GM12891 (cell line): ENCODE measurements around the gene FCSK.

Experiments used
- DNase-seq: peaks from one replicate; pipeline ENCODE4 v3.0.0; 2011; ENCODE audit warnings: low spot score; ENCODE audit not compliant: insufficient read length
- FAIRE-seq: peaks from 2 replicates; lab custom pipeline; 2011; peaks lifted over from hg19 to GRCh38; lab: Jason Lieb, UNC
- PAX5 ChIP-seq: IDR thresholded peaks from 2 replicates; pipeline ENCODE4 v1.6.1; 2011; ENCODE audit warnings: low read length, moderate library complexity, mild to moderate bottlenecking; ENCODE audit not compliant: insufficient read depth, severe bottlenecking
- POLR2A ChIP-seq: IDR thresholded peaks from 2 replicates; pipeline ENCODE4 v1.6.1; 2011; ENCODE audit warnings: low read depth, low read length, control low read depth
- POLR2AphosphoS5 ChIP-seq: IDR thresholded peaks from 2 replicates; pipeline ENCODE4 v1.6.1; 2011; ENCODE audit warnings: low read depth, low read length, control low read depth
- POU2F2 ChIP-seq: IDR thresholded peaks from 2 replicates; pipeline ENCODE4 v1.6.1; 2011; ENCODE audit warnings: low read depth, mild to moderate bottlenecking, control low read depth, low read length, moderate library complexity
- SPI1 ChIP-seq: IDR thresholded peaks from 2 replicates; pipeline ENCODE4 v1.6.1; 2011; ENCODE audit warnings: low read depth, low read length, control low read depth
- TAF1 ChIP-seq: IDR thresholded peaks from 2 replicates; pipeline ENCODE4 v1.6.1; 2011; ENCODE audit warnings: low read depth, low read length, control low read depth

The FCSK gene

DNA sequence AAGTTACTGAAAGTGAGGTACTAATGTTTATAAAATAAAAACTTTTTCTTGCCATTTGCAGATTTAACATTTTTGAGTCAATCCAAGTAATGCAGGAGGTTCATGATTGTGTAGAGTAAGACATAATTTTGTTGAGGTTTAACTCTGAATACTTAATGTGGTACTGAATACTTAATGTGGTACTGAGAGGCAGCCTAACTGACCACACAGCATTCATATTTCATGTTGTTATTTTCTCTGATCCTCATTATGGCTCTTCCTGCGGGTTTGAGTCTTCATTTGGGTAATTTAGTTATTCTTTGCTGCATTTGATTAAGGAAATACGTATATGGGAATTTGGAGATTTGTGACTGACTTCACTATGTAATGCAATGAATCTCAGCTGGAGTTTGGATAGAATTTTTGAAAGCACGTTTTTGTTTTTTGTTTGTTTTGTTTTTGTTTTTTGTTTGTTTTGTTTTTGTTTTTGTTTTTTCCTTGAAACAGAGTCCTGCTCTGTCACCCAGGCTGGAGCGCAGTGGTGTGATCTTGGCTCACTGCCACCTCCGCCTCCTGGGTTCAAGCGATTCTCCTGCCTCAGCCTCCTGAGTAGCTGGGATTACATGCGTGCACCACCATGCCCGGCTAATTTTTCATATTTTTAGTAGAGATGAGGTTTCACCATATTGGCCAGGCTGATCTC, 73.1 kb downstream of the FCSK start:
- TF ChIP-seq PAX5: no peak
- TF ChIP-seq POLR2AphosphoS5: no peak
- TF ChIP-seq TAF1: no peak
- TF ChIP-seq POU2F2: no peak
- TF ChIP-seq SPI1: no peak
- TF ChIP-seq POLR2A: no peak
- FAIRE-seq (no peak), DNase-seq (no peak)

DNA sequence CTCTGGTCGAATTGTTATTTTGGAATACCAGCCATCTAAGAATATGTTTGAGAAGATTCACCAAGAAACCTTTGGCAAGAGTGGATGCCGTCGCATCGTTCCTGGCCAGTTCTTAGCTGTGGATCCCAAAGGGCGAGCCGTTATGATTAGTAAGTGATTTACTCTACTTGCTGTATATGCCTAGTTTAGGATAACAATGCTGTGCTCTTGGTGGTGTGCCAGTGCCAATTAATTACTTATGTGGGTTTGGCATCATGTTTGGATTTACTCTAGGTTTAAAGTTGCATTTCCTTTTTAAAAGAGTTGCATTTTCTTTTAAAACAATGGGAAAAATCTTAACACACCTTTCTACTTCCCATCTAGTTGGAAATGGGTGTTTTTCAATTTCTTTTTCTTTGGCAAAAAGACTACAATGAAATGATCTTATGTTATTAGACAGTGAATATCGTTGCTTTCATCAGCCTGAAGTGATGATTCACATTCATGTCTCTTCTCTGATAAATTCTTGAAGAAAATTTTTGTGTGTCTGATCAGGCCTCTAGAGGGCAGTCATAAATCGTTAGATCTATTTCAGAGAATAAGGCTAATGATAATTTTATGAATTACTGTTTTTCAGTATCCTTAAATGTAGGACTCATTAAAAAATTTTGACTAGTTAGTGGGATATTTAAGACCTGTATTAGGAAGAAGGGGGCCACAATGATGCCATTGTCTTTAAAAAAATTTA, 74.8 kb downstream of the FCSK start:
- FAIRE-seq (no peak), DNase-seq (no peak)
- TF ChIP-seq PAX5 (no peak), POU2F2 (no peak), POLR2AphosphoS5 (no peak)
